ENCODE results near the gene ARPP21.

The ARPP21 gene

GRCh38 chr3:35673017-35673416, 33.7 kb downstream of the ARPP21 start:
- H3K4me3 ChIP-seq (ENCODE audit: control insufficient read depth, low read depth, low read length), result no peak overlapping the region
- no peak for DNase-seq (ENCODE audit: low read depth)
- TF ChIP-seq, protein P1, sequence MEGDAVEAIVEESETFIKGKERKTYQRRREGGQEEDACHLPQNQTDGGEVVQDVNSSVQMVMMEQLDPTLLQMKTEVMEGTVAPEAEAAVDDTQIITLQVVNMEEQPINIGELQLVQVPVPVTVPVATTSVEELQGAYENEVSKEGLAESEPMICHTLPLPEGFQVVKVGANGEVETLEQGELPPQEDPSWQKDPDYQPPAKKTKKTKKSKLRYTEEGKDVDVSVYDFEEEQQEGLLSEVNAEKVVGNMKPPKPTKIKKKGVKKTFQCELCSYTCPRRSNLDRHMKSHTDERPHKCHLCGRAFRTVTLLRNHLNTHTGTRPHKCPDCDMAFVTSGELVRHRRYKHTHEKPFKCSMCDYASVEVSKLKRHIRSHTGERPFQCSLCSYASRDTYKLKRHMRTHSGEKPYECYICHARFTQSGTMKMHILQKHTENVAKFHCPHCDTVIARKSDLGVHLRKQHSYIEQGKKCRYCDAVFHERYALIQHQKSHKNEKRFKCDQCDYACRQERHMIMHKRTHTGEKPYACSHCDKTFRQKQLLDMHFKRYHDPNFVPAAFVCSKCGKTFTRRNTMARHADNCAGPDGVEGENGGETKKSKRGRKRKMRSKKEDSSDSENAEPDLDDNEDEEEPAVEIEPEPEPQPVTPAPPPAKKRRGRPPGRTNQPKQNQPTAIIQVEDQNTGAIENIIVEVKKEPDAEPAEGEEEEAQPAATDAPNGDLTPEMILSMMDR (conservative IDR thresholded peaks at IDR 0.05; ENCODE audit: control insufficient read depth, insufficient read depth, low read depth, low read length), result no peak

DNA sequence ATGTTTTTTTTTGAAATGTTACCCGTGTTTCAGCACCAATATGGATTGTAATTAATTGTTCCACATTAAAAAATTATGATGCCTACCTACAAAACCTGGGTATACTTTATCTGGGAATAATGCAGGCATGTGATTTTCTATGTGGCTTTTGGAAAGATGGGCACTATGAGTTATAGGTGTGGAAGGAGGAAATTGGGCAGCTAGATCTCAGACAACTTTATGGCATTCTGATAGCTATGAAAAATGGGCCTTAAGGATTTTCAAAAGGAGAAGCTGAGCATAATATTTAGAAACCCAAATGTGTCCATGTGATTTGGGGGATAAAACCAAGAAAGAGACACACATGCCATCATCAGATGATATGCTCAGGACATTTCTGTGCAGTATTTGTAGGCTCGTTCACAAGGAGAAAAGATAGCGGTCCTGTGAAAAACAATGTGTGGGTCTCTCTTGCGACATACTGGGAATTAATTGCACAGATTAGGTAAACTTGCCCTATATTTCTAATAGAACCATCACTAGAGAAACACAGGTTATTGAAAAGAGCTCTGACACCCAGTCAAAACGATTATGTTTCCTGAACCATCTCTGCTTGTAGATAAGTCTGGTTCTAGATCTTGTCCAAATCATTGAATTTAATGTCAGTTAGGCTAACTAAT, 35.3 kb downstream of the ARPP21 start:
- no peak for DNase-seq (ENCODE audit: low read depth)
- TF ChIP-seq, protein P1 (conservative IDR thresholded peaks at IDR 0.05; ENCODE audit: control insufficient read depth, insufficient read depth, low read depth, low read length), result no peak
- no peak overlapping the region for H3K4me3 ChIP-seq (ENCODE audit: control insufficient read depth, low read depth, low read length)

DNA sequence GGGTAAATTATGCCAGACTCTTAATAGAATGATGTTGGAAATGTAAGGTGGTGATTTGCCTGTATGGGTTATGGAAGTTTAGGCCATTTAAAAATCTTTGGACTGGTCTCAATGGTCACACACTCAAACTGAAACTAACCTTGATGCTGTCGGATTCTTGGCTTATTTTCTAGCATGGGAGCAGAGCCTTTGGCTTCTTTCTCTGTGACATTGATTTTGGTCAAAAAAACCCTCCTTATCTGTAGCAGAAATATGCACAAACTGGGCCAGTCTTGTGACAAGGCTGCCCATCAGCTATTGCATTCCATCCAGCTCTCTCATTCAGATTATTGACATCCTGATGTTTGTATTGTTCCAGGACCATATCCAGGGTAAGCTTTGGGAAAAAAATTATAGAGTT, 35.9 kb downstream of the ARPP21 start:
- no peak for DNase-seq (ENCODE audit: low read depth)
- TF ChIP-seq, protein P1 (conservative IDR thresholded peaks at IDR 0.05; ENCODE audit: control insufficient read depth, insufficient read depth, low read depth, low read length), result no peak
- H3K4me3 ChIP-seq (ENCODE audit: control insufficient read depth, low read depth, low read length), result no peak overlapping the region

DNA sequence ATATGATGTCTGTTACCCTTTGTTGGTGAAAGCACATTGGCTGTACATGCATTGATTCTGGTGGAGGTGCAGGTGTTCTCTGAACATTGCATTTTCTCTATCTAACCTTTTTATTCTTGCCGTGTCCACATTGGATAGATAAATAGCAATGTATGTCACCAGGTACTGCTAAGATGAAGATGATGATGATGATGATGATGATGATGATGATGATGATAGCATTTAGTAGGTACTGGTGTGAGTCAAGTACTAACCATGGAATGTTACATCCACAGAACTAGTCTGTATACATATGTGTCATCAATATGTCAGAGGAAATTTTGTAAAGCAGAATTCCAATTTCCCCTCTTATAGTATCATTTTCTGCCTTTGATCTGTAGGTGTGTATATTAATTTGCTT, 36.3 kb downstream of the ARPP21 start:
- no peak for DNase-seq (ENCODE audit: low read depth)
- TF ChIP-seq, protein P1 (conservative IDR thresholded peaks at IDR 0.05; ENCODE audit: control insufficient read depth, insufficient read depth, low read depth, low read length), result no peak
- no peak overlapping the region for H3K4me3 ChIP-seq (ENCODE audit: control insufficient read depth, low read depth, low read length)

GRCh38 chr3:35677797-35678196, 38.5 kb downstream of the ARPP21 start:
- TF ChIP-seq, protein P1 (conservative IDR thresholded peaks at IDR 0.05; ENCODE audit: control insufficient read depth, insufficient read depth, low read depth, low read length), result no peak
- DNase-seq (ENCODE audit: low read depth), result no peak
- H3K4me3 ChIP-seq (ENCODE audit: control insufficient read depth, low read depth, low read length), result no peak overlapping the region

GRCh38 chr3:35678643-35679161, 39.4 kb downstream of the ARPP21 start:
- TF ChIP-seq, protein P1 (conservative IDR thresholded peaks at IDR 0.05; ENCODE audit: control insufficient read depth, insufficient read depth, low read depth, low read length), result no peak
- no peak for DNase-seq (ENCODE audit: low read depth)
- no peak overlapping the region for H3K4me3 ChIP-seq (ENCODE audit: control insufficient read depth, low read depth, low read length)

Data from fibroblast of mammary gland (primary cell).